SK-N-SH treated with all-trans-retinoic acid at 6 μM for 48 hours (cell line): ENCODE measurements around the gene SBSN.

ENCODE experiments used
- CREB5 ChIP-seq: fragments of 250-450 bp; sonication (Bioruptor Pico); IDR thresholded peaks from 2 replicates; pipeline ENCODE4 v1.5.1; 2020; ENCODE audit warnings: low read depth, mild to moderate bottlenecking, moderate library complexity
- ISL1 ChIP-seq: fragments of 250-450 bp; sonication (Bioruptor Pico); IDR thresholded peaks from 2 replicates; pipeline ENCODE4 v2.1.2; 2022; ENCODE audit warnings: mild to moderate bottlenecking, moderate library complexity
- PATZ1 ChIP-seq: fragments of 250-450 bp; sonication (Bioruptor Pico); IDR thresholded peaks from 2 replicates; pipeline ENCODE4 v1.8.0; 2020; ENCODE audit warnings: mild to moderate bottlenecking, moderate library complexity, borderline replicate concordance
- ZC3H10 ChIP-seq: fragments of 250-450 bp; sonication (Bioruptor Pico); IDR thresholded peaks from 2 replicates; pipeline ENCODE4 v1.5.1; 2021; ENCODE audit warnings: mild to moderate bottlenecking, moderate library complexity
- ZFP3 ChIP-seq: fragments of 250-450 bp; sonication (Bioruptor Pico); IDR thresholded peaks from 2 replicates; pipeline ENCODE4 v1.5.0; 2020; ENCODE audit warnings: mild to moderate bottlenecking, moderate library complexity
- ZFP30 ChIP-seq: fragments of 450-650 bp; formaldehyde crosslinking; IDR thresholded peaks from 2 replicates; pipeline ENCODE4 v1.5.0; 2022; ENCODE audit warnings: mild to moderate bottlenecking, moderate library complexity
- ZNF8 ChIP-seq: fragments of 450-650 bp; formaldehyde crosslinking; IDR thresholded peaks from 2 replicates; pipeline ENCODE4 v1.5.0; 2020; ENCODE audit warnings: mild to moderate bottlenecking, moderate library complexity

GRCh38 chr19:35556025-35556590 lies 28.0 kb upstream of the SBSN start:
- TF ChIP-seq ISL1 (CRISPR knock-in tag) (no peak), ZFP30 (CRISPR knock-in tag) (no peak), ZFP3 (CRISPR knock-in tag) (no peak), ZNF8 (CRISPR knock-in tag) (no peak), PATZ1 (CRISPR knock-in tag) (no peak), ZC3H10 (CRISPR knock-in tag) (no peak), CREB5 (no peak)
